Lower lobe of right lung (tissue), 2 donors: Measurements from ENCODE around the gene EPHA3. TPM values are rescaled to one million over a fixed set of nuclear protein-coding genes. Genes with fewer than 3 reads are reported as not detected.

Experiments used
- ATAC-seq, 2 donors: fragments of 200-7000 bp; cut with Tn5 transposase; one replicate each; pipeline ENCODE4 v1.9.1; 2020 to 2022; ENCODE audit warnings: mild to moderate bottlenecking in 2 of 2, moderate library complexity in 2 of 2
- DNase-seq: peaks from one replicate; pipeline ENCODE4 v3.0.0-alpha.2; 2020
- H3K27ac ChIP-seq: fragments of 200-600 bp; one replicate; pipeline ENCODE4 v1.8.0; 2022
- H3K27me3 ChIP-seq: fragments of 200-600 bp; one replicate; pipeline ENCODE4 v1.8.0; 2022; ENCODE audit warnings: low read depth
- H3K36me3 ChIP-seq: fragments of 200-600 bp; one replicate; pipeline ENCODE4 v1.8.0; 2022; ENCODE audit warnings: mild to moderate bottlenecking
- H3K4me1 ChIP-seq: fragments of 200-600 bp; one replicate; pipeline ENCODE4 v1.8.0; 2022
- H3K4me3 ChIP-seq: fragments of 200-600 bp; one replicate; pipeline ENCODE4 v1.8.0; 2022; ENCODE audit warnings: mild to moderate bottlenecking
- H3K9me3 ChIP-seq: fragments of 200-600 bp; one replicate; pipeline ENCODE4 v1.8.0; 2022
- intact Hi-C: fragments of 100-400 bp; cut with DNase I; formaldehyde crosslinking; loops from one replicate; pipeline ENCODE4 v1.11.0; 2022
- total RNA-seq: library from RNA; stranded (reverse); fragmentation: NEBNext Ultra II Directional; extraction: Animal tissue kit (Norgen Biotek cat#: 25700); gene quantifications from one replicate; pipeline ENCODE4 v1.2.1, GENCODE V29; 2021
- TF ChIP-seq, protein P1 (sequence below): fragments of 200-600 bp; IDR thresholded peaks from one replicate; pipeline ENCODE4 v1.8.0; 2022; ENCODE audit warnings: antibody characterized with exemption, mild to moderate bottlenecking
- donor health status: DM: no; HTN: yes; CAD: no; lungs with severe emphysema.

EPHA3 gene
- total RNA-seq, 1 donor from 2014 or later: 1.4 TPM

DNA sequence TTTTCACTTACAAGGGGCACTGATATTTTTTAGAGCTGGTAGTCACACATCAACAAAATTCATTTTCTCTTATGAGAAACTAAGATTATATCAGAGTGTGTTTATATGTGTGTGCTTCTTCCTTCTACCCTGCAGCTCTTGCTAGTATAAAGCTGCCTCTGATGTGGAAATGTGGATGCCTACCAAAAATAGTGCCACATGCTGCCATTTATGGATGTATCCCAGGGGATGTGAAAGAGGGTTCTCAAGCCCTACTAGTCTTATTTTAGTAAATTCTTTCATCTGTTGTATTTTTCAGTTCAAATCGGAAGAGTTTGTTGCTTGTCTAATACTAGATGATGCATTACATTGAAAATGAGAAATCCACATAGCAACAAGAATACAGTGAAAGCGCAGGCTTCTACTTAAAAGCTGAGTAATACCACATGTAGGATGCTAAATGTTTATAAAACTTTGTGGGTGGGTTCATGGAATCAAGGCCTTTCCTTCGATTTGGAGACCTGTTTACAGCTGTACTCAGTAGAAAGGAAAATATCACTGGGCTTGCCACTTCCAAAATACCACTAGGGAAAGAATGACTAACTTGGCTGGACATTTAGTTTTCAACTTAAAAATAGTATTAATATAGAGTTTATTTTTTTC, 399.2 kb downstream of the EPHA3 start:
- H3K27ac ChIP-seq: no peak overlapping the region
- no peak overlapping the region for H3K4me3 ChIP-seq
- intact Hi-C loops: no loop called here
- DNase-seq: no peak
- H3K9me3 ChIP-seq: no peaks in the 10 kb centered on the region
- H3K27me3 ChIP-seq: no peaks in the 10 kb centered on the region
- H3K4me1 ChIP-seq: no peaks in the 10 kb centered on the region
- H3K36me3 ChIP-seq: no peaks in the 10 kb centered on the region
- no peak for ATAC-seq
- TF ChIP-seq, protein P1, sequence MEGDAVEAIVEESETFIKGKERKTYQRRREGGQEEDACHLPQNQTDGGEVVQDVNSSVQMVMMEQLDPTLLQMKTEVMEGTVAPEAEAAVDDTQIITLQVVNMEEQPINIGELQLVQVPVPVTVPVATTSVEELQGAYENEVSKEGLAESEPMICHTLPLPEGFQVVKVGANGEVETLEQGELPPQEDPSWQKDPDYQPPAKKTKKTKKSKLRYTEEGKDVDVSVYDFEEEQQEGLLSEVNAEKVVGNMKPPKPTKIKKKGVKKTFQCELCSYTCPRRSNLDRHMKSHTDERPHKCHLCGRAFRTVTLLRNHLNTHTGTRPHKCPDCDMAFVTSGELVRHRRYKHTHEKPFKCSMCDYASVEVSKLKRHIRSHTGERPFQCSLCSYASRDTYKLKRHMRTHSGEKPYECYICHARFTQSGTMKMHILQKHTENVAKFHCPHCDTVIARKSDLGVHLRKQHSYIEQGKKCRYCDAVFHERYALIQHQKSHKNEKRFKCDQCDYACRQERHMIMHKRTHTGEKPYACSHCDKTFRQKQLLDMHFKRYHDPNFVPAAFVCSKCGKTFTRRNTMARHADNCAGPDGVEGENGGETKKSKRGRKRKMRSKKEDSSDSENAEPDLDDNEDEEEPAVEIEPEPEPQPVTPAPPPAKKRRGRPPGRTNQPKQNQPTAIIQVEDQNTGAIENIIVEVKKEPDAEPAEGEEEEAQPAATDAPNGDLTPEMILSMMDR: no peak

DNA sequence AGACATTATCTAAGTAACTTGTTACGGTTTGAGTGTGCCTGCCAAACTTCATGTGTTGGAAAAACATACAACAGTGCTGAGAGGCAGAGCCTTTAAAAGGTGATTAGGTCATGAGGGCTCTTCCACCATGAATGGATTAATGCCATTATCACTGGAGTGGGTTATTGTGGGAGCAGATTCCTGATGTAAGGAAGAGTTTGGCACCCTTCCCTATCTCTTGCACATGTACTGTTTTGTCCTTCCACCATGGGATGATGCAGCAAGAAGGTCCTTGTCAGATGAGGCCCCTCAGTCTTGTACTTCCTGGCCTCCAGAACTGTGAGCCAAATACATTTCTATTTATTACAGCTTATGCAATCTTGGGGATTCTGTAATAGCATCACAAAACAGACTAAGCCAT, 413.9 kb downstream of the EPHA3 start:
- no peak overlapping the region for H3K4me3 ChIP-seq
- DNase-seq: no peak
- TF ChIP-seq, protein P1: no peak
- no peak overlapping the region for H3K27ac ChIP-seq
- no peaks in the 10 kb centered on the region for H3K27me3 ChIP-seq
- no peaks in the 10 kb centered on the region for H3K36me3 ChIP-seq
- no peaks in the 10 kb centered on the region for H3K9me3 ChIP-seq
- intact Hi-C loops: no loop called here
- no peaks in the 10 kb centered on the region for H3K4me1 ChIP-seq
- ATAC-seq: no peak

DNA sequence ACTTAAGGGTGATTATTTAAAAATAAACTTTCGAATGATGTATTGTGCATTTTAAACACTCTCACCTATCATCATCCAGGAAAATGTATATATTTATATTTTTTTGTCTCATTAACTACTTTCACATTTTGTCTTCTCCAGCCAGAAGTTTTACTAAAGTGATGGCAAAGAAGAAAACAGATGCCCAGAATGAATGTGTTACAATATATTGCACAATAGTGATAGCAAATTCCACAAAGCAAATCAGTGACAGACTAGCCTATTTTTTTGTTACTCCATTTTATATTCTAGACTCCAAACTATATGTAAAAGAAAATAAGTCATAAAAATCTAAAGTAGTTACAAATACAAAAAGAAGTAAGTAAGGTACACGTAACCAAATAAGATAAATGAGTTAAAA, 414.7 kb downstream of the EPHA3 start:
- ATAC-seq: no peak
- intact Hi-C loops: no loop called here

DNA sequence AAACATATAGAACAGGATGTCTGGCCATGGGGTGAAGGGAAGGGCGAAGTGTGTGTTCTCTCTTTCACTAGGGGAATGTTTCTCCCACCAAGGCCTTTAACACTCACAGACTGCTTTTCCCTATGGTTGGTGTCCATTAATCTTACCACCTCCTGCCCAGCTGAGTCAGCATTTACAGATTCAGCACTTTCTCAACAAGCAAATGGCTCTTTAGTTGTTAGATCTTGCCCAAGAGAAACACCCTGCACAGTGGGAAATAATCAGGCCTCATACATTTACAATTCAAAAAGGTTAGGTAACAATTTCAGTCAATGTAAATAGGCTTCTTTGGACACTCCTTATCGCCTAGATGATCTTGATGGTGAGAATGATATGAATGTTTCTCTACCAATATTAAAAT, 418.2 kb downstream of the EPHA3 start:
- Histone ChIP-seq H3K36me3 (no peaks in the 10 kb centered on the region), H3K4me3 (no peak overlapping the region), H3K27ac (no peak overlapping the region), H3K27me3 (no peaks in the 10 kb centered on the region), H3K9me3 (no peaks in the 10 kb centered on the region), H3K4me1 (no peaks in the 10 kb centered on the region)
- TF ChIP-seq, protein P1: no peak
- intact Hi-C loops: no loop called here
- ATAC-seq (no peak), DNase-seq (no peak)

More for the DNA sequence above, 414.7 kb downstream of the EPHA3 start:
- DNase-seq: no peak
- Histone ChIP-seq H3K4me1 (no peaks in the 10 kb centered on the region), H3K4me3 (no peak overlapping the region), H3K27ac (no peak overlapping the region), H3K27me3 (no peaks in the 10 kb centered on the region), H3K36me3 (no peaks in the 10 kb centered on the region), H3K9me3 (no peaks in the 10 kb centered on the region)
- TF ChIP-seq, protein P1: no peak

DNA sequence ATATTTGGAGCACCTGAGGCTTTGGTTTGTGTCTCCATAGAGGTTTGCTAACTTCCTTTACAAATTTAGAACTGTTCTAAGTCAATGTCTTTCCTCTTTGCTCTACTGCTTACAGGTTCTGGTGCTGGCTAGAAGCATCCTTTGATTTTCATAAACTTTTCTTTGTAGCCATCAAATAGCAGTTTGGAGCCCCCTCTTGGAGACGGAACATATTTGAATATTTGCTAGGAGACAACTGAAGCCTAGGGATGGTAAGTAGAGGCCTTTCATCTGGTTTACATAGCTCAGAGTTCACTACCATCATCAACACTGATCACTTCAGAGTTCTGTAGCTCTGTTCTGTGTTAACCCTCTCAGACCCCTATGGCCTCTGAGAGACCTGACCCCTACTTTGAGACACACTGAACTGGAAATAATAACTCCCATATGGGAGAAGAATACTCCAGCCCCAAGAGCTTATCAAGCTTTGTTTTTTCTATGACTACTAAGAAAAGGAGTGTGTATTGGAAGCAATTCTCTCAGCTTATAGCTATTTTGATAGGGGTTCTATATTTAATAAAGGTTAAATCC, 420.4 kb downstream of the EPHA3 start:
- DNase-seq (no peak), ATAC-seq (no peak)
- H3K4me3 ChIP-seq: no peak overlapping the region
- intact Hi-C loops: no loop called here
- TF ChIP-seq, protein P1: no peak
- H3K36me3 ChIP-seq: no peaks in the 10 kb centered on the region
- H3K9me3 ChIP-seq: no peaks in the 10 kb centered on the region
- no peaks in the 10 kb centered on the region for H3K27me3 ChIP-seq
- no peak overlapping the region for H3K27ac ChIP-seq
- H3K4me1 ChIP-seq: no peaks in the 10 kb centered on the region
